ENCODE measurements around the gene ADARB2.

ADARB2 gene

DNA sequence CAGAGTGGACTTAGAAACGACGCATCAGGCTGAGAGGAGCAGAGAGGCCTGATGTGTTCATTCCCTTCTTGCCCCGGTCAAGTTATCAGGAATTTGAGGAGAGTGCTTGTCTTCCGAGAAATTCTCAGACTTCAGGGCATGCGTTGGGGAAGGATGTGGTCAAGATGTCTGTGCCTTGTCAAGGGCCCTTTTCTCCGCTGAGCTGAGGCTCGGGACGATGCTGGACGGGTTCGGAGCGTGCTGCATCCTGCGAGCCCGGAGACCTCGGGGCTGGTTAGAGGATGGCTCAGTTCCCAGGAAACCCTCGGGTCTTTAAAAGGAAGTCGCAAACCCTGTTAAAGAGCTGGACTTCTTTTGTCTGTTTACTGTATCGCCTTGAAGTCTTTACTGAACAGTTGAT, 325.4 kb downstream of the ADARB2 start:
- no peak for DNase-seq (ENCODE audit: low read depth, low spot score)

DNA sequence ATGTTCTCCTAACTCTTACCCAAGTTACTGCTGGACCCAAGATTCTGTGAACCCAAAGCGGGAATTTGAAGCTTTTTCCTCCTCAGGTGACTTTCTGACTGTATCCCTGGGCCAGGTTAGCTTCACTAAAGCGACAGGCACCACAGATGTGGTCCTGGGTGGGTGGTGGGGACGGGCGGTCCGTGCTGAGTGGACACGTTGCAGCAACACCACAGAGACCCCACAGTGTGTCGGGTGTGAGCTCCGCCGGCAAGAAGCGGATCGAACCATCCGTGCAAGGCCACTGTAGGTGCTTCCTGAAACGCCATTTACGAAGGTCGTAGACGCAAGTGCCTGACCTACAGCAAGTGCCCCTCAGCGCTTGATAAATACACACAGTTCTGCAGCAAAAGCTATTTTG, 325.9 kb downstream of the ADARB2 start:
- no peak for DNase-seq (ENCODE audit: low read depth, low spot score)

DNA sequence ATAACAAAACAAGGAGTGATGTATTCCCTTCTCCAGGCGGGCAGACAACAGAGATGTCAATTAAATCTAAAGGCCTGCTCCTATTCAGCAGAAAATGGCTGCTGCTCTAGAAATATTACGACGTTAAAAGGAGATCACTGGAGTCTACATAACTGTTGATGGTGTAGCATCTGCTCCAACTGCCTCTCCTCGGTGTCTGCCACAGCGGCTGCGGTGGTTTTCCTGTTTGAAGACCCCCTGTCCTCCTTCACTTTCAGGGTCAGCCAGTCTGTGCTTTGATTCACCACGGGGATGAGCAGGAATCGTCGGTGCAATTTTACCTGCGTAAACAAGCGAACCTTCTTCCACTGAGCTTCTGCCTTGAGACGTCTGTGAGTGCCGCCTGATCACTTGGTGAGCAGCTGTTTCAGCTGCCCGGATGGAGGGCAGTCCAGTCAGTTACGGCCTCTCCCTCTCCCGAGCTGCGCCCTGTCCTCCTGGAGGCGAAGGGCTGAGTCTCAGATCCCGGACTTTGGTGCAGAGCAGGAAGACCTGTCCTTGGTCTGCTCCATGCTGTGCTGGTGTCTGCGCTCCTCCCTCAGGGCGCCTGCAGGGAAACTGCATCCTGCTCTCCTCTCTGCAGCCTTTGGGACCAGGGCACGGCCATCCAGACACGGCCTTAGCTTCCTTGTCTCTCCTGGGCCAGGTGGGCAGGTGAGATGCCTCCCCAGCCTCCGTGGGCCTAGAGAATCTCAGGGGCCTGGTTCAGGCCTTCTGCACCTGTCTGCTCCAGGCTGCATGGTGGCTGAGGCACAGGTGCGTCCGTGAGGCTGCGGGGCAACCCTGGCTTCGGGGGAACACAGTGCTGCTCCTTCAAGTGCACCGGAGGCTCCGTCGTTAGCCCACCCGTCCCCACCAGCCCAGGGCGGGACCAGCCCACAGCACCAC, 326.6 kb downstream of the ADARB2 start:
- no peak for DNase-seq (ENCODE audit: low read depth, low spot score)

DNA sequence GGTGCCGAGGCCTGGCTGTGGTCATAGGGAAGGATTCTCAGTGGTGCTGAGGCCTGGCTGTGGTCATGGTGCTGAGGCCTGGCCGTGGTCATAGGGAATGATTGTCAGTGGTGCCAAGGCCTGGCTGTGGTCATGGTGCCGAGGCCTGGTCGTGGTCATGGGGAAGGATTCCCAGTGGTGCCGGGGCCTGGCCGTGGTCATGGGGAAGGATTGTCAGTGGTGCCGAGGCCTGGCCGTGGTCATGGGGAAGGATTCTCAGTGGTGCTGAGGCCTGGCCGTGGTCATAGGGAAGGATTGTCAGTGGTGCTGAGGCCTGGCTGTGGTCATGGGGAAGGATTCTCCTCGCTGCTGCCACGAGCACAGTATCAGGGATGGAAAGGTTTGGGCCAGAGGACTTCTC, 327.3 kb downstream of the ADARB2 start:
- no peak for DNase-seq (ENCODE audit: low read depth, low spot score)

GRCh38 chr10:1409392-1409791, 327.9 kb downstream of the ADARB2 start:
- DNase-seq (ENCODE audit: low read depth, low spot score) = no peak

GRCh38 chr10:1408651-1409367, 328.5 kb downstream of the ADARB2 start:
- DNase-seq (ENCODE audit: low read depth, low spot score) = no peak

DNA sequence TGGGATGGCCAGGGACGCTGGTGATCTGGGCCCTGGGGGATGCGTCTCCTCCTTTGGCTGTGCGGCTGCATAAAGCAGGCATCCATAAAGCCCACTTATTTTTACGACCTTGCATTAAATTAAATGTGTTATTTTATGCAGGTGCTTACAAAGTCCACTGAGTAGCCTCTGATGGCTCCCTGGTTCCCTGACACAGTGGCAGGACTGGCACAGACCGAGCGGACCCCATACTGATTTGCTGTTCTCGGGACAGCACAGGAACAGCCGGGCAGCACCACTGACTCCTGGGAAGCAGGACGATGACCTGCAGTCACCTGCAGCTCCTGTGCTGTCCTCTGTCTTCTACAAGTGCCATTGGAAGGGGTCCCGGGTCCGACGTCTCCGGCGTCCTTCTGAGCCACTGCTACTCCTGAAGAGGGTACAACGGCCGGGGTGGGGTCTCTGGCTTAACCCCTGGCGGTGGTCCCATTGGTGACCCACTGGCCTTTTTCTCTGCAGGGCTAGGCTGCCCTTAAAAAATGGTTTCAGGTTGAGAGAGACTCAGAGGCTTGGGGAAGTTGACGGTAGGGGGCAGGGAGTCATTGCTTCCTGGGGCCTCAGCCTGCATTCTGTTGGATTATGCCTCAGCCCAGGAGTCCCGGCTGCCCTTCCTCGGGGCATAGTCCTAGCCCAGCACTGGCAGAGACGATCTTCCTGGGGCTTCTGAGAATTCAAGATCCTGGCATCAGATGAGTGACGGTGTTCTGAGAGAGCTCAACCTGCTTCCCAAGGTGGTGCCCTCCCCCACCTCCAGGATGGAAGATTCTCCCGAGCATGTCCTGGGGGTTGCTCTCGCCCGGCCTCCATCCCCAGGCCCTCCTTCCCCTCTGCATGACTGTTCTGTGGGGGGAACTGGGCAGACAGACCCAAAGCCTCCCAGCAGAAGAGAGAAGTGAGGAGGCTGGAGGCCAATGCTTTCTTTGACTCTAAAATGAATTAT, 330.1 kb downstream of the ADARB2 start:
- DNase-seq (ENCODE audit: low read depth, low spot score) = no peak

DNA sequence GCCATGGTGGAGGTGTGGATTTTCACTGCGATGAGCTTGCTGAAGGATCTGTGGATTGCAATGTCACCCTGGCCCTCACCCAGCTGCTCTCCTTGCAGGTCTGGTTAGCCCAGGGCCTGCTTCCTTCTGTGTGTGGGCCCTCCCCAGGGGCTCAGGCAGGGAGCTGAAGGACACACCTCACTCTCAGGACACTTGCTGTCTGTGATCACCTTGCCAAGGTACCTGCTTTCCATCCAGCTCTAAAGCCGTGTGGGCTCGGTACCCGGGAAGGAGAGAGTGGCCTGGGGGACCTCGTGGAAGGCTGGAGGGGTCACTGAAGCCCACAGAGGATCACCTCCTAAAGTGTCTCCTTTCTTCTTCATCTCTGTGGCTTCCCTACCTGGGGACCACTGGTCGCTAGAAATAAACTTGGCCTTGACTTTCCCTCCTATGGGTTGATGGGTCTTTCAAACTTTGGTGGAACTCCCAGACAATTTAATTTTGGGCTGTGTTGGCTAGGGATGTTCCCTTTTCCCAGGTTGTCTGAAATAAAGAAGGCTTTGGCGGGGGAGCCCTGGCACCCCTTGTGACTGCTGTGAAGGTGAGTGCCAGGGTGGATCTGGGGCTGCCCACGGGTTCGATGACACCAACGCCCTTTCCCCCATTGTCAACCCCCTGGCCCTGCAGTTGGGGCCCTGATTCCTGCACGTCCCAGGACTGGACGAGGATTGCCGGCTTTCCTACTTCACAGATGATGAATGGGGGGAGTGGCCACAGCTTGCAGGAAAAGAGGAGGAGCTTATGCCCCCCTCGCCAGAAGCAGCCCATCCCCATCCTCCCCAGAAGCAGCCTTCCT, 331.0 kb downstream of the ADARB2 start:
- DNase-seq (ENCODE audit: low read depth, low spot score) = no peak

DNA sequence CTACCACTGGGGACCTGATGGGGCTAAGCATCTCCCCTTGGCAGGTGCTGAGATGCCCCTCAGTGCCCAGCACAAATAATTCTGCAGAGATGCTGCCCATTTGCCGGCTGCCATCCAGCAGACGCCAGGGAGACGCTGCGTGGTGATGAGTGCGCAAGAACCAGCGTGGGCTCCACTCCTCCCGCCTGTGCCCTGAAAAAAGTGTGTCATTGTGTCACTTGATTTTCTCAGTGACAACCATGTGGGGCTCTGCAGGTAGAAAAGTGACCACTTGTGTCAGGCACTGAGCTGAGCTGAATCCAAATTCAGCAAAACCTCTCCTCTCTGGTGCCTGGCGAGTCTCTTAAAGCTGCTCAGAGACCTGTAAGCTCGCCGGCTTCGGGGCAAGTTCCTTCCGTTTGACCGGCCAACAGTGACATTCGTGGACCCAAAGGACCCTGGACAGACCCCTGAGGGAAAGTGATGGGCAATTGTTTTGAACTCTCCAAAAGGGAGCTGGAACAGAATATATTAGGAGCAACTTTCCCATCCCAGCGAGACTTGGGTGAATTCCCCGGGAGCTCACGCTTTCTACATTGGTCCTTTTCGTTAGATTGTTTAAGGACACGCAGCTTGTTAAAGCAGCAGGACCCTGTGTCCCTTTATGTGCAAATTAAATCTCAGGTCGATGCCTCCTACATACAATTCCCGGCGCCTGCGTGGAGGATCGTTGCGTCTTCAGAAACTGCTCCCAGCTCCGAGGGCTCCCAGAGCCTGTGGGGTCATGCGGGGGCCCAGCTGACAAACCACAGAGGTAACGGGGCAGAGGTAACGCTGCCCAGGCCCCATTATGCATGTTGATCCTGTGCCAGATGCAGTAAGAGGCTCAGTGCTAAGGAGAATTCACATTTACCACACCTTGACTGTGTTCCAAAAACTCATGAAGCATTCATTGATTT, 332.7 kb downstream of the ADARB2 start:
- no peak for DNase-seq (ENCODE audit: low read depth, low spot score)

GRCh38 chr10:1403508-1404322, 333.6 kb downstream of the ADARB2 start:
- DNase-seq (ENCODE audit: low read depth, low spot score) = peak; percentile 62

DNA sequence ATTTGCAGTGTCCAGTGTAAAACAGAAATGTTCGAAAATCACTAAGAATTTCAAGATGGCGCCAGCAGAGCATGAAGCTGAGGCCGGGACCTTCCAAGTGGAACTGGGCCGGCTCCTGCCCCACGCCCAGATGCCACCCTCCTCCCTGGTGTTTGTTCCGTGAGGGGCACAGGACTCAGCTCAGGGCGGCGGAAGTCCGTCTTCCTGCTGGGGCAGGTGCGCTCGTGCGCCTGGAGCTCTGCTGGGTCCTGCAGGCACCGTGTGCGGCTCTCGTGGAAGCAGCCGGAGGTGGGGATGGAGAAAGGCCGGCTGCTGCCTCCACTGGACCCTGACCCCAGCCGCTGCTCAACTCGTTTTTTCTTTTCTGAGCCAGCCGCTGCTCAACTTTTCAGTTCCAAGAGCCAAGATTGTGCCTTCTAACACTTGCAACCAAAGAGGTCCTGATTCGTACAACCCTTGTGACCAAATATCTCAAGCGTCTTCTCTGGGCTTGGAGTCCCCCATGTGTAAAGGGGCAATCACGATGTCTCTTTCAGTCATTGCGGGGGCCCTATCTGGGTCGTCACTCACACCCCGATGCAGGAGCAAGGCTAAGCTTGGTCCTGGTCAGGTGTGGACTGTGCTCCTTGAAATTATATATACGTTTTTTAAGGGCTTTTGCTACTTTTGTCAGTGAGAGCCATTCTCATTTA, 334.4 kb downstream of the ADARB2 start:
- no peak for DNase-seq (ENCODE audit: low read depth, low spot score)

DNA sequence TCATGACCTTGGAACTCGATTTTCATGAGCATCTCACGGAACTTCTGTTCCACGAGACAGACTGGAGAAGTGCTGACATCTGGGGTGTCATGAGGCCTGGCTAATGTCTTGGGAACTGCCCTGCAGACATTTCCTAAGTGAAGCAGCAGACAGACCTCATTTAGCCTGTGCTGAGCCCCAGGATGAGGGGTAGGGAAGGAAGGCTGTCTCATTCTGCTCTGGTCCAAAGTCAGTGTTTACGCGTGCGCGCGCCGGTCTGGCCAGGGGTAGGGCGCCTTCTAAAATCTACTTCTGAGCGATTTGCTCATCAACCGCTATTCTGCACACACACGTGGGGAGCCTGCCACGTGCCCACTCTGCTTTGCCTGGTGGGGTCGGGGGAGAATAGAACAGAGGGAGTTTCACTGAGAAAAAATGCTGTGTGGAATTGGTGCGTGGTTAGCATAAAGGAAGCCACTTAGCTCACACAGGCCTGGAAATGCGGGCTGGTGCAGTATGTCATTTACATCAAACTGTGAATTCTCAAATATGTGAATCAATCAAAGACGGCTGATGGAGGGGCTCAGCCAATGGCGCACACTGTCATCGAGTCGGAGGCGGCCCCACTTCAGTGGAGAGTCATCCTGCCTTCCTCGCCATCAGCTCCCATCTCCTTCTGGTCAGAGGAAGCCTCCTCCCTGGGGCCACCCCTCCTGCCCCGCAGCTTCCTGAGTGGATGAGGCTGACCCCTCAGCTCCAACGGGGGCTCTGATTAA, 335.1 kb downstream of the ADARB2 start:
- no peak for DNase-seq (ENCODE audit: low read depth, low spot score)

- no peak for DNase-seq (ENCODE audit: low read depth, low spot score)
Observed at GRCh38 chr10:1401071-1401965, 336.0 kb downstream of the ADARB2 start.

DNA sequence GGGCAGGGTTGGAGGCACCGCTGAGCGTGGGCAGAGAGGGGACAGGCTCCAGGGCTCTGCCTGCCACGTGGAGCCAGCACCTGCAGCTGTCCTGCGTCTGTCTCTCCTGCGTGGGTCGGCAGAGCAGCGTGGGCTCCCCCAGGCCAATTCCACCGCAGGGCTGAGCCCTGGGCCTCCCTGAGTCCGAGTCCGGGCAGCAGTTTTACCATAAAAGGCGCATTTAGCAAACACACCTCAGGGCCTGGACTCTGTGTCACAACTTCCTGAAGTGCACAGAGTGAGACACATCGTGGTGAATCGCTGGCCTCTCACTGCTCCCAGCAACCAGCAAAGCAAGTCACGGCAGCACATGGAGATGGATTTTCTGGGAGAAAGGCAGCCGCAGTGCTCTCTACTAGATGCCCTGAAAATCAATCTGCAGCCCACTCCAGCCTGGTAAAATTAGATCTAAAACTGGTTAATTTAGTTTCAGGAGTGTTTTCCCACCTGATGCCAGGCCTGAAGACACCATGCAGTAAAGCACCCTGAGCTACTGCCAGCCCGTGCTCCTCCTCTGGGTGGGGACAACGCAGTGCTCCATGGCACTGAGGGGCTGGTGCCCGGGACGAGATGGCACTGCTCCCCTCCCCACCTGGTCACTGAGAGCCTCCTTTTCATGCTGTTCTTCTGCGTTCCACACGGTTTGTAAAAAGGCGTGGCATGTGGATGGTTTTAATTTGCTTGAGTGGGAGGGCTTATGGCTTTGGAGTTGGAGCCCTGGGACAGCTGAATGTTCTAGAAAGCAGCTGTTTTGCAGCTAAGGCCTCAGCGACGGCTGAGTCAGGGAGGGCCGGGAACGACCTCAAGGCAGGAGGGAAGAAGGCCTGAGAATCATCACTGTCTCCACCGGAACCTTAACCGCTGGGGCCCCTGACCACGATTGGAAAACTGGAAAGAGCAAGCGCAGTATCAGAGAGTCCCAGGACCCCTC, 336.9 kb downstream of the ADARB2 start:
- no peak for DNase-seq (ENCODE audit: low read depth, low spot score)

DNA sequence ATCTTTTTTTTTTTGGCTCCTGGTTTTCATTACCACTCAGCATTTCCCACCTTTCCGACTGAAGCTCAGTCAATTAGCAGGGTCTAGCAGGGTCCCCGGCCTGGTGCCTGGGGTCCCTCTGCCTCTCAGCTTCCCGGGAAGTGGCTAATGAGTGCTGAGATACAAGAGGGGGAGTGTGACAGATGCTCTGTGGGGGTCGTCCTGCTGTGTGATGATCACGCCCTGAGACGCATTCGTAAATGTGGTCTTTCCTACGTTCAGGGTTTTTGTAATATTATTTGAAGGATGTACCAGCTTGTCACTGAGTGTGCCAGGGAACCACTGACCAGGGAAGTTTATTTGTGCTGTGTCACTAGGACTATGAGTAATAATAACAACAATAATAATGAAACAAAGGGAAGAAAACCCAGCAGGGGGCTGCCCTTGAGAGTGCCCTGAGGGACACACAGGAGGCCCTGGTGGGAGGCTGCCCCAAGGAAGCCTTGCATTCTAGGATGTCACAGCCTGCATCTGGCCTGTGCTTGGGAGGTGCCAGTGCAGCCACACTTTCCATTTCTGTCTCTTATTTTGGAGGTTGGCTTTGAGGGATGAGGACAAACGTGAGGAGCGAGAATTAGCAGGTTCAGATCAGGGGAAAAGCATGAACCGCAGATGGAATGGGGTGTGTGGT, 337.8 kb downstream of the ADARB2 start:
- DNase-seq (ENCODE audit: low read depth, low spot score) = no peak

Data from ELF-1 (cell line).